Stimulated activated CD8-positive, alpha-beta memory T cell treated with anti-CD3 and anti-CD28 coated beads, Interleukin-15, amount 100 ng/mL, for 24 hours (primary cell): ENCODE data around the gene SYNE1.
"Not testable (repeated sequence)": the region's sequence is repeated elsewhere in the genome, so short reads cannot be mapped to it uniquely, and the experiment has no call there.

Experiments used
- DNase-seq: peaks from one replicate; pipeline ENCODE4 v3.0.0-alpha.2; 2020; ENCODE audit warnings: low read depth

The SYNE1 gene

GRCh38 chr6:152372945-152373344 lies 264.2 kb downstream of the SYNE1 start:
- no peak for DNase-seq

- no peak for DNase-seq
These were observed 265.4 kb downstream of the SYNE1 start for GRCh38 chr6:152371775-152372174.

- DNase-seq: no peak
These were observed 268.2 kb downstream of the SYNE1 start for GRCh38 chr6:152368751-152369624.

- no peak for DNase-seq
These were observed 272.3 kb downstream of the SYNE1 start for GRCh38 chr6:152364866-152365265.

GRCh38 chr6:152360034-152360433 lies 277.1 kb downstream of the SYNE1 start:
- no peak for DNase-seq

GRCh38 chr6:152356662-152357061 lies 280.5 kb downstream of the SYNE1 start:
- no peak for DNase-seq

- no peak for DNase-seq
These were observed 281.1 kb downstream of the SYNE1 start for GRCh38 chr6:152356016-152356415.

GRCh38 chr6:152355166-152355565 lies 282.0 kb downstream of the SYNE1 start:
- DNase-seq: no peak

- no peak for DNase-seq
These were observed 283.7 kb downstream of the SYNE1 start for GRCh38 chr6:152353440-152353839.

GRCh38 chr6:152351742-152352141 lies 285.4 kb downstream of the SYNE1 start:
- no peak for DNase-seq

- no peak for DNase-seq
These were observed 286.1 kb downstream of the SYNE1 start for GRCh38 chr6:152351110-152351509.

GRCh38 chr6:152348116-152348515 lies 289.0 kb downstream of the SYNE1 start:
- no peak for DNase-seq

- no peak for DNase-seq
These were observed 293.3 kb downstream of the SYNE1 start for GRCh38 chr6:152343735-152344360.

- DNase-seq: no peak
These were observed 295.6 kb downstream of the SYNE1 start for GRCh38 chr6:152341596-152341995.

- DNase-seq: peak; percentile 28
These were observed 298.6 kb downstream of the SYNE1 start for GRCh38 chr6:152338335-152339125.

- DNase-seq: no peak
These were observed 302.6 kb downstream of the SYNE1 start for GRCh38 chr6:152334555-152334954.

GRCh38 chr6:152330961-152331360 lies 306.2 kb downstream of the SYNE1 start:
- DNase-seq: no peak

GRCh38 chr6:152329638-152330448 lies 307.3 kb downstream of the SYNE1 start:
- no peak for DNase-seq

- not testable (repeated sequence) for DNase-seq
These were observed 309.0 kb downstream of the SYNE1 start for GRCh38 chr6:152328200-152328599.

- no peak for DNase-seq
These were observed 313.8 kb downstream of the SYNE1 start for GRCh38 chr6:152323376-152323775.

GRCh38 chr6:152318278-152318677 lies 318.9 kb downstream of the SYNE1 start:
- DNase-seq: no peak

- DNase-seq: no peak
These were observed 321.1 kb downstream of the SYNE1 start for GRCh38 chr6:152316024-152316423.
